Stimulated activated naive CD8-positive, alpha-beta T cell treated with anti-CD3 and anti-CD28 coated beads, Interleukin-15, Interleukin-2, amounts not matched to agents 100 U/mL and 50 U/mL, for 24 hours (primary cell): ENCODE data around the gene CR1L.
"Not testable (repeated sequence)": the region's sequence is repeated elsewhere in the genome, so short reads cannot be mapped to it uniquely, and the experiment has no call there.

ENCODE experiments used
- ATAC-seq: fragments of 150-1000 bp; cut with Tn5 transposase; one replicate; pipeline ENCODE4 v1.10.0; 2021
- DNase-seq: peaks from one replicate; pipeline ENCODE4 v3.0.0; 2021

CR1L gene

GRCh38 chr1:207644852-207645634 is at the start of gene CR1L:
CR1L (plus strand) TSS chr1:207645133; CDS start chr1:207645234, 101 bp downstream.
- DNase-seq, result peak; percentile 85
- ATAC-seq, result peak; percentile 98

GRCh38 chr1:207603777-207604176 is 41.2 kb upstream of the CR1L start:
- DNase-seq (no peak), ATAC-seq (no peak)

- no peak for ATAC-seq
- DNase-seq, result no peak
These were observed 39.2 kb upstream of the CR1L start for GRCh38 chr1:207605444-207606361.

- no peak for ATAC-seq
These were observed 38.6 kb upstream of the CR1L start for GRCh38 chr1:207606362-207606755.

GRCh38 chr1:207612762-207613161 is 32.2 kb upstream of the CR1L start:
- DNase-seq (no peak), ATAC-seq (no peak)

More at GRCh38 chr1:207606362-207606755, 38.6 kb upstream of the CR1L start:
- DNase-seq, result no peak

- ATAC-seq (peak; percentile 86), DNase-seq (no peak)
These were observed 24.9 kb upstream of the CR1L start for GRCh38 chr1:207619871-207620542.

- no peak for DNase-seq
- ATAC-seq, result no peak
These were observed 24.4 kb upstream of the CR1L start for GRCh38 chr1:207620543-207620893.

- DNase-seq, ATAC-seq: not testable (repeated sequence)
These were observed 19.3 kb upstream of the CR1L start for GRCh38 chr1:207625504-207626071.

GRCh38 chr1:207626972-207627337 is 18.0 kb upstream of the CR1L start:
- ATAC-seq (no peak), DNase-seq (no peak)

GRCh38 chr1:207627496-207627895 is 17.4 kb upstream of the CR1L start:
- no peak for ATAC-seq
- DNase-seq, result no peak

GRCh38 chr1:207628776-207629175 is 16.2 kb upstream of the CR1L start:
- ATAC-seq (no peak), DNase-seq (no peak)

GRCh38 chr1:207631137-207631536 is 13.8 kb upstream of the CR1L start:
- ATAC-seq (no peak), DNase-seq (no peak)

- DNase-seq (no peak), ATAC-seq (no peak)
These were observed 11.7 kb upstream of the CR1L start for GRCh38 chr1:207633226-207633625.

- not testable (repeated sequence) for ATAC-seq
These were observed 11.1 kb upstream of the CR1L start for GRCh38 chr1:207633699-207634289.

GRCh38 chr1:207634293-207634692 is 10.6 kb upstream of the CR1L start:
- not testable (repeated sequence) for DNase-seq, ATAC-seq

More at GRCh38 chr1:207633699-207634289, 11.1 kb upstream of the CR1L start:
- not testable (repeated sequence) for DNase-seq

- not testable (repeated sequence) for ATAC-seq, DNase-seq
These were observed 9.3 kb upstream of the CR1L start for GRCh38 chr1:207635569-207636186.

GRCh38 chr1:207638487-207639145 is 6.3 kb upstream of the CR1L start:
- DNase-seq, ATAC-seq: not testable (repeated sequence)

GRCh38 chr1:207639362-207639761 is 5.6 kb upstream of the CR1L start:
- not testable (repeated sequence) for ATAC-seq, DNase-seq

GRCh38 chr1:207644166-207644851 is 624 bp upstream of the CR1L start:
- ATAC-seq (no peak), DNase-seq (no peak)

- DNase-seq, result no peak
- ATAC-seq, result no peak
These were observed 725 bp downstream of the CR1L start for GRCh38 chr1:207645635-207646081.
